HPDE6-E6E7 (cell line): ENCODE data around the gene MRM2.

ENCODE experiments used
- DNase-seq: peaks from one replicate; pipeline ENCODE4 v3.0.0; 2011; ENCODE audit warnings: missing footprints; ENCODE audit errors: extremely low spot score

The MRM2 gene

GRCh38 chr7:2241580-2242540, at the start of gene MRM2, which contains the start of gene NUDT1:
MRM2 (minus strand) TSS chr7:2242205; CDS start chr7:2242169, 36 bp downstream.
NUDT1 (plus strand) TSS chr7:2242226; CDS start chr7:2244575, 2,349 bp downstream.
- peak; percentile 71 for DNase-seq

DNA sequence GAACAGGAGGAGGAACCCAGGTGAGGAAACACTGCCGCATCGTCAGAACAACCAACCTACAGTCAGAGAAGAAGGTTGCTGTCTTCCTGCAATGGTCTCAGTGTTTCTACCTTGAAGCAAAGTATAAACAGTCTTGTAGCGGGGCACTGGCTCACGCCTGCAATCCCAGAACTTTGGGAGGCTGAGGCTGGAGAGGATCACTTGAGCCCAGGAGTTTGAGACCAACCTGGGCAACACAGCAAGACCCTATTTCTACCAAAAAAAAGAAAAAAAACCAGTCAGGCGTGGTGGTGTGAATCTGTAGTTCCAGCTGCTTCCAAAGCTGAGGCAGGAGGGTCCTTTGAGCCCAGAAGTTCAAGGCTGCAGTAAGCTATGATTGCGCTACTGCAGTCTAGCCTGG, 48.9 kb upstream of the MRM2 start:
- DNase-seq, result no peak

DNA sequence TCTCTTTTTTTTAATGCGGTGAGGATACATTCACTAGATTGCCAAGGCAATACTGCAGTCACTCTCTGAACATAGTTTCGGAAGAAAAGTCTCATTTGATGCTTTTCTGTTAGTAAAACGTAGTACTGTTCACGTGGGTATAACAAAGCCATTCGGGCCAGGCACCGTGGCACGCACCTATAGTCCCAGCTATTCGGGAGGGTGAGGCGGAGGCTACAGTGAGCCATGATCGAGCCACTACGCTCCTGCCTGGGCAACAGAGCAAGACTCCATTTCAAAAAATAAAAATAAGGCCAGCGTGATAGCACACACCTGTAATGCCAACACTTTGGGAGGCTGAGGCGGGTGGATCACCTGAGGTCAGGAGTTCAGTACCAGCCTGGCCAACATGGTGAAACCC, 47.6 kb upstream of the MRM2 start:
- DNase-seq, result no peak

GRCh38 chr7:2289111-2289586, 47.1 kb upstream of the MRM2 start:
- no peak for DNase-seq

DNA sequence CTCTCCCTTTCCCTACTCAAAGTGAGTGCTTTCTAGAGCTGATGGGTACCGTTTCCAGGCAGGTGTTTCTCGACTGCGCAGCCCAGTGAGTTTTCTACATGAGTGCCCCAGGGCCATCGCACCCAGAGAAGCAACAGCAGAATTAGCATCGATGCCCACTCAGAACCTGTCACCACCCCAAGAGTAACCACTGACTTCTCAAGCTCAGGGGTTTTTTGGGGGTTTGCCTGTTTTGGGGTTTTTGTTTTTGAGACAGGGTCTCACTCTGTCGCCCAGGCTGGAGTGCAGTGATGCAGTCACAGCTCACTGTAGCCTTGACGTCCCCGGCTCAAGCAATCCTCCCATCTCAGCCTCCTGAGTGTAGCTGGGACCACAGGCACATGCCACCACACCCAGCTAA, 46.5 kb upstream of the MRM2 start:
- no peak for DNase-seq

- no peak for DNase-seq
Observed at GRCh38 chr7:2287745-2288144, 45.7 kb upstream of the MRM2 start.

DNA sequence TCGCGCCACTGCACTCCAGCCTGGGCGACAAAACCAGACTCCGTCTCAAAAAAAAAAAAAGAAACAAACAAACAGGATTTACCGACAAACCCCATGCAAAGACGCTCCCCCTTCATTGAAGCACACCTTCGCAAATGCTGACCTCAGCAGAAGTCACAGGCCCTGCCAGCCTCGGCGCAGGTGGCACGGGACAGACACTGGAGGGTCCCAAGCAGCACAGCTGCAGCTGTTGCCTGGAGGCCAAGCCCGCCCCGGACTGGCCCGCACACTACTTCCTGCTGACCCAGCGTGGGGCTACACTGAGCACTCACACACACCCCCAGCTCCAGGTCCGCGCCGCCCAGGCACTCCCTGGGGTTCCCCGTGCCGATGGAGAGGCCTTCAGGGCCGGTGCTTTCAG, 41.1 kb upstream of the MRM2 start:
- DNase-seq, result no peak

DNA sequence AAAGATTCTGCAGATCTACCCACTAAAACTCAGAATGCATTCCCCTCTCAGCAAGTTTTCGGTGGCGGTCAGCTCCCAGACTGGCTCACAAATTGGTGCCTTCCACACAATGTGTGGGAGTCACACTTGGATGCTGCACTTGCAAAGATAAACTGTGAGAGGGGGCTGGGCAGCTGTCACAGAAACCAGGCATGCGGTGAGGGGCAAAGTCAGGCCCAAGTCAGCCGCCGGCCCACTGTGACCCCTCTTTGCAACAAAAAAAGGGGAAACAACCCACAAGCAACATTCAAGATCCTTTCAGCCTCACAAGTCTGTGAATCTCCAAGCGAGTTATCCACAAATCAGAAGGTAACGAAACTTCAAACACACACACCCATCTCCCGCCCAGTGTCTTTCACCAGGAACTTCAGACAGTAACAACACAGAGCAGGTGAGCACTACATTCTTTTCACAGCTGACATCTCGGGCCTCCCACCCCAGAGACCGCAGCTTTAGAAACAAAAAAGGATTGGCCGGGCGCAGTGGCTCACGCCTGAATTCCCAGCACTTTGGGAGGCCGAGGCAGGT, 40.3 kb upstream of the MRM2 start:
- DNase-seq, result no peak

- no peak for DNase-seq
Observed at GRCh38 chr7:2281541-2281940, 39.5 kb upstream of the MRM2 start.

- no peak for DNase-seq
Observed at GRCh38 chr7:2280424-2280823, 38.4 kb upstream of the MRM2 start.

GRCh38 chr7:2279896-2280295, 37.9 kb upstream of the MRM2 start:
- no peak for DNase-seq

GRCh38 chr7:2278026-2278425, 36.0 kb upstream of the MRM2 start:
- no peak for DNase-seq

GRCh38 chr7:2276107-2276506, 34.1 kb upstream of the MRM2 start:
- DNase-seq, result no peak

GRCh38 chr7:2275101-2275500, 33.1 kb upstream of the MRM2 start:
- no peak for DNase-seq

DNA sequence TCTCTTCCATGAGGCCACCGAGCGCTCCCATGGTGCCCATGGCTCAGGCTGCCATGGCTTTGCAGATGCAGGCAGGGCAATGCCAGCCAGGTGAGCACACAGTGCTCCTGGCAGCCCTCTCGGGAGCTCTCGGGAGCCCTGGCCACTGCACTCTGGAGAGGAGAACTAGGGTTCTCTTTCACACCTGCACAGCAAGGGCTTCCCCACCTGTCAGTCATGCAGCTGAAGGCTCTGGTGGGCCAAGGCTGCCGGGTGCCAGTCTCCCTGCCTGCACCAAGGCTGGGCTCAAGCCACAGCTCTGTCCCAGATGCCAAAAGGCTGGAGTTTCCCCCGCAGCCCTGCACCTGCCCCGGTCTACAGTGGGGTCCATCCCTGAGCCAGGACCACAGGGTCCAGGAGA, 32.7 kb upstream of the MRM2 start:
- no peak for DNase-seq

DNA sequence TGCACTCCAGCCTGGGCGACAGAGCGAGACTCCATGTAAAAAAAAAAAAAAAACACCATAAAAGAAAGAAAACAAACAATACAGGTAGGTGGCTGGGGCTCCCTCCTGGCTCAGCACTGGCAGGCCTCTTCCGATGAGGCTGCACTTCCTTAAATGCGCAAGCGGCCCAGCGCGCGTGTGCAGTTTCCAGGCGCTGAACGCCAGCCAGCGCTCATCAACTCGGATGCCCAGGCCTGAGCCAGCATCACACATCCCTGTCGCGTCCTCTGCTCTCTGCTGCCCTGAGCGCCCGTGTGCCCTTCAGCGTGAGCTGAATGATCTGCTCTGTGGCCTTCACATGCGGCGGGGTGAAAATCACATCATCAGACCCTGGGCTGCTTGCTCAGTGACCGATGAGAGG, 31.9 kb upstream of the MRM2 start:
- DNase-seq, result no peak

DNA sequence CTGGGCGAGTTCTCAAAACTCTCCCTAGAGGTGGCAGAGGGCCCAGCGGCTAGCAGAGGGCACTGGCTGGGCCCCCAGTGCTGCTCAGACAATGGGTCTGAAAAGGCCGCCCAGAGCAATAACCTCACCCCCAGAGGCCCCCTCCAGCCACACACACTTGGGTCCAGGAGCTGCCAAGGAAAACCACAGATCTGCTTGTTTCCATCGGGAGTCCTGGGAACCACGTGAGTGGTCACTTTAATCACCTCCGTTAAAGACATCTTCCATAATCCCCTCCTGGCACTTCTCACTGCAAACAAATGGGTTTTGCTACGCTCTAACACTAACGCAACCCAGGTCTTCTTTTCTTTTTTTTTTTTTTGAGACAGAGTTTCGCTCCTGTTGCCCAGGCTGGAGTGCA, 30.0 kb upstream of the MRM2 start:
- no peak for DNase-seq

- no peak for DNase-seq
Observed at GRCh38 chr7:2271273-2272026, 29.4 kb upstream of the MRM2 start.

DNA sequence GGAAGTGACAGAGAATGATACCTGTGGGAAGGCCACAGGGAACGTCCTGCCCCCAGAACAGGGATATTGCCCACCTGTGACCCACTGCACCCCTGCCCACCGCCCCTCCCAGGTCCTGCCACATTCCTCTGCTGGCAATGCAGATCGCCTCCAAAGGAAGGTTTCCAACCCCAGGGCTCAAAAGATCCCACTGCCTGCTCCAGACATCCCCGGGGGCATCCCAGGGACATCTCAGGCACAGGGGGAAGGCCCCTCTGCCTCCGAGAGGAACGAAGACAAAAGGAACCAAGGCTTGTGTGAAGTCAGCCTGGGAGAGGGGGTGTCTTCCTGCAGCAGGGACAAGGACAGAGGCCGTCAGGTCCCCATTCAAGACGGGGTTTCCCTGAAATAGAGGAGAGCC, 28.5 kb upstream of the MRM2 start:
- DNase-seq, result no peak

- DNase-seq, result no peak
Observed at GRCh38 chr7:2269991-2270460, 28.0 kb upstream of the MRM2 start.

- peak; percentile 28 for DNase-seq
Observed at GRCh38 chr7:2269089-2269990, 27.3 kb upstream of the MRM2 start.
